Astrocyte of the spinal cord (primary cell): ENCODE results near the gene RNGTT.

Experiments used
- DNase-seq: peaks from one replicate; pipeline ENCODE4 v3.0.0; 2011; ENCODE audit warnings: low read depth, low spot score
- H3K4me3 ChIP-seq: 2 replicates; pipeline ENCODE4 v1.5.1; 2011; ENCODE audit warnings: low read depth, mild to moderate bottlenecking, low read length, moderate library complexity
- CTCF ChIP-seq: IDR thresholded peaks from 2 replicates; pipeline ENCODE4 v1.5.1; 2012; ENCODE audit warnings: low read depth, mild to moderate bottlenecking, low read length, inconsistent platforms
- in situ Hi-C: cut with HindIII; loops from 2 replicates; pipeline ENCODE4 v1.10.0; 2017; ENCODE audit warnings: low sequenced_read_pairs

RNGTT gene

GRCh38 chr6:88609983-88610382 lies 353.4 kb downstream of the RNGTT start:
- no peak for TF ChIP-seq CTCF
- in situ Hi-C loops = no loop called here
- DNase-seq = no peak
- H3K4me3 ChIP-seq = no peak overlapping the region

- DNase-seq = no peak
- H3K4me3 ChIP-seq = no peak overlapping the region
- in situ Hi-C loops = no loop called here
- no peak for TF ChIP-seq CTCF
Measured at GRCh38 chr6:88605271-88605670, 358.1 kb downstream of the RNGTT start.

GRCh38 chr6:88599571-88599970 lies 363.8 kb downstream of the RNGTT start:
- in situ Hi-C loops = no loop called here
- no peak overlapping the region for H3K4me3 ChIP-seq
- DNase-seq = no peak
- no peak for TF ChIP-seq CTCF

- in situ Hi-C loops = no loop called here
- DNase-seq = no peak
- no peak overlapping the region for H3K4me3 ChIP-seq
- TF ChIP-seq CTCF = no peak
Measured at GRCh38 chr6:88596801-88597200, 366.6 kb downstream of the RNGTT start.

- in situ Hi-C loops = no loop called here
- no peak overlapping the region for H3K4me3 ChIP-seq
- no peak for TF ChIP-seq CTCF
- no peak for DNase-seq
Measured at GRCh38 chr6:88588938-88589337, 374.5 kb downstream of the RNGTT start.

GRCh38 chr6:88587150-88587520 lies 376.3 kb downstream of the RNGTT start:
- in situ Hi-C loops = no loop called here
- H3K4me3 ChIP-seq = no peak overlapping the region
- no peak for DNase-seq
- no peak for TF ChIP-seq CTCF
